Fibroblast of gingiva (primary cell): Measurements from ENCODE around the gene SOWAHB.
A peak's percentile ranks its signal among the peaks of the same experiment; 100 is the strongest.

Experiments
- DNase-seq: peaks from one replicate; pipeline ENCODE4 v3.0.0-alpha.2; 2011; ENCODE audit warnings: low read depth

The SOWAHB gene

GRCh38 chr4:76851375-76851774, 46.6 kb downstream of the SOWAHB start:
- DNase-seq = no peak

DNA sequence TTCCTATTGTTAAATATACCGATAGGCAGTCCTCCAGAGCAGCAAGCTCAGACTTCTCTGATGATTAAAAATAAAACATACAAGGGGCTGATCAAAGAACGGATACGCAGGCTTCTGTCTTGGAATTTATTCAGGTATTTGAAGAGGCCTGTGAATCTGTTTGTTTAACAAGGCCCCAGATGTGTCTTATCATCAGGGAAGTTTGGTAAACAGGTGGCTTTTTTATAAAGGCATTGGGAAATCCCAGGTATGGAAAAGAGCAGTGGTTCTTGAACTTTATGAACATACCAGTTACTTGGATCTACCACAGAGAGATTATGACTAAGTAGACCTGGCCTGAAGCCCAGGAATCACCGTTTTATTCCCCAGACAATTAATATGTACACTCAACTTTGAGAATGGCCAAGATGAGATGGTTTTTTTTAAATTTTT, 47.9 kb downstream of the SOWAHB start:
- peak; percentile 70 for DNase-seq
